AG09309 (cell line): ENCODE measurements around the gene OLFM3.

Experiments used
- DNase-seq: peaks from one replicate; pipeline ENCODE4 v3.0.0-alpha.2; 2010; ENCODE audit warnings: low read depth
- H3K4me3 ChIP-seq: 2 replicates; pipeline ENCODE4 v1.5.1; 2011; ENCODE audit warnings: mild to moderate bottlenecking, low read depth, low read length, moderate library complexity; ENCODE audit not compliant: control insufficient read depth
- CTCF ChIP-seq: IDR thresholded peaks from 2 replicates; pipeline ENCODE4 v1.5.1; 2011; ENCODE audit warnings: mild to moderate bottlenecking, low read depth, low read length, inconsistent platforms; ENCODE audit not compliant: insufficient read depth, control insufficient read depth; ENCODE audit errors: missing control alignments

OLFM3 gene

DNA sequence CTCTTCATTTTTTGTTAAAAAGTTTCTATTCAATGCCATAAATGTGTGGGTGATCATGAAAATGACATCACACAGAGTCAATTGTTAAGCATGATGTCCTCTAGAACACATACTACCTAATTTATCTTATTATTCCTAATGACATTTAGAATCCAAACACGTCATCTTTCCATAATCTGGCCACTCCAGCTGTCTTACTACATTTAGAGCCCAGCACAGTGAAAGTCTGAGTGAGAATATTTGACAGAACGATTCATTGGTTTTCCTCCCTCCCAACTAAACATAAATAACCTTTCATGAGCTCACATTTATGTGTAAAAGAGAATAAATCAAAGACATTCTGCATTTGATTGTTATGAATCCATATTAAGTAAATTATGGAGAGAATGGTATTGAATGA, 160.7 kb downstream of the OLFM3 start:
- DNase-seq, result no peak
- H3K4me3 ChIP-seq, result no peak overlapping the region
- TF ChIP-seq CTCF, result no peak

- no peak overlapping the region for H3K4me3 ChIP-seq
- TF ChIP-seq CTCF, result no peak
- DNase-seq, result no peak
Observed at GRCh38 chr1:101833312-101833711, 163.4 kb downstream of the OLFM3 start.

DNA sequence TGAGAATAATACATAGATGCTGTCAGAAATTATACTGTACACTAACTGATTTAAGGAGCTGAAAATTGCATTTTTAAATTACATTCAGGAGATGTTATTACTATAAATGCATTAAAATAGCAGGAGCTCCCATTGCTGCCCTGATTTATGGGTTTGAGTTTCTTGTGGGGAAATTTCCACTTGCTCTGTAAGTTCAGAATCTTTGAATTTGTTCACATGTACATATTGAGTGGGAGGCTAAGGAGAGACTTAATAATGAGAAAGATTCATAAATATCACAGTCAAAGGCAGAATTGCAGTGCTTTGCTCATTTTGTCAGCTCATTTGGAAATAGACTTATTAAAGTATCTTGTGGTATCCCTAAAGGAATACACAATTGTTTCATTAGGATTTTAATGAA, 170.3 kb downstream of the OLFM3 start:
- DNase-seq, result no peak
- no peak overlapping the region for H3K4me3 ChIP-seq
- TF ChIP-seq CTCF, result no peak

DNA sequence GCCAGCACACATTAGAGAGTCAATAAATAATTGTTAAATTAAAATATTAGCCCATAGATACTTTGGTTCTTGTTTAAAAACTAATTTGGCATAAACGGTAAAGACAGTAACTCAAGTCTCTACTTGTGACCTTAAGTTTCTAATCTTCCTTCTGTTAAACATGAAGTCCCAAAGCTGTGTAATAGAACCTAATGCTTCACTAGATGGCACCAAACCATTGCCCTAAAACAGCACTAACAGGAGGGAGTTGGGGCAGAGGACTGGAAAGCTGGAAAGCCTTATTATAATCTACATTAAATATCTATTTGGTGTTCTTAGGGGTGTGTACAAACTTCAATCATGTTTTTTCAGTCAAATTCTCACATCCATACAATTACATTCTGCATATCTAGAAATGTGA, 176.7 kb downstream of the OLFM3 start:
- H3K4me3 ChIP-seq, result no peak overlapping the region
- no peak for TF ChIP-seq CTCF
- DNase-seq, result no peak

DNA sequence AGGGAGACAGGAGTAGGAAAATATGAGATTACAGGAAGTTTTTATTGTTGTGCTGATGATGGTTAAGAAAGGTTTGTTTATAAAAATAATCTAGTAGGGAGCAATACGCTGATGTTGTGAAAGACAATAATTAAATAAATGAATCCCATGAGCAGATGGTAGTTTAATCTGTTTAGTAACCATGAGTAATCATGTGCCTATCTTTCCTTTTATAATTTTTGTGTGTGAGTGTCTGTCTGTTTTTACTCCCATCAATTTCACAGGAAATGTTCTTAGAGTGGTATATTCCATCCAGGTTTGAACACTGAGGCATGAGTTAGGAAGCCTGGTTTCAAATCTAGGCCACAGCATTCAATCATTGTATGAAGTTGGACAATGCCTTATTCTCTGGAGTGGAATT, 180.5 kb downstream of the OLFM3 start:
- no peak for TF ChIP-seq CTCF
- no peak for DNase-seq
- no peak overlapping the region for H3K4me3 ChIP-seq

DNA sequence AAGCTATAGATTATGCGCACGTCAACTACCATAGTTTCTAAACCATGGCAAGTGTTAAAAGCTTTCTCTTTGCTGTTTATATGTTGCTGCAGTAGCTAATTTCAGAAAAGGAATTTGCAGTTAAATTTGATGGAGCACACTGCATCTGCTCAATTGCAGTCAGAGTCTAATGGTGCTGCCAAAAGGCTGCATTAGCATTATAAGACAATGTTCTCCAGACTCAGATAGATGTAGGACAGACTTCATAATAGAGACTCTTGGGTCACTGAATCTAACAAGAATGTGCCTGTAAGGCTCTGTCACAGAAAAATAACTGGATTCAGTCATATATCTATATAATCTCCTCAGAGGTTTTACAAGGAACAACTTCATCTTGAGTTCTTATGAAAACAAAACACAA, 198.3 kb downstream of the OLFM3 start:
- no peak for TF ChIP-seq CTCF
- DNase-seq, result no peak
- no peak overlapping the region for H3K4me3 ChIP-seq

- no peak for TF ChIP-seq CTCF
- DNase-seq, result no peak
- H3K4me3 ChIP-seq, result no peak overlapping the region
Observed at GRCh38 chr1:101797722-101798121, 199.0 kb downstream of the OLFM3 start.
